A549 (cell line): ENCODE measurements around the gene FGF14.

ENCODE experiments used
- HOXA7 ChIP-seq: fragments of 250-450 bp; sonication (Bioruptor Pico); IDR thresholded peaks from 2 replicates; pipeline ENCODE4 v1.5.0; 2020; ENCODE audit warnings: mild to moderate bottlenecking, moderate library complexity
- HOXB13 ChIP-seq: fragments of 250-450 bp; sonication (Bioruptor Pico); IDR thresholded peaks from 2 replicates; pipeline ENCODE4 v1.5.0; 2020; ENCODE audit warnings: low read depth, mild to moderate bottlenecking, moderate library complexity
- PBX3 ChIP-seq: IDR thresholded peaks from 2 replicates; pipeline ENCODE4 v1.6.1; 2012
- POLR2A ChIP-seq: IDR thresholded peaks from 2 replicates; pipeline ENCODE4 v1.6.1; 2012; ENCODE audit warnings: mild to moderate bottlenecking, low read length
- RAD21 ChIP-seq, 2 experiments: fragments of >200 bp in 1 of 2; sonication (Bioruptor Twin) in 1 of 2; formaldehyde crosslinking in 1 of 2; IDR thresholded peaks in 1 of 2; conservative IDR thresholded peaks in 1 of 2; 2 replicates in 1 of 2; 3 replicates in 1 of 2; pipeline ENCODE4 v1.6.1; 2012 to 2018; ENCODE audit warnings: inconsistent platforms in 1 of 2
- RCOR1 ChIP-seq: fragments of 150-350 bp; IDR thresholded peaks from 2 replicates; pipeline ENCODE4 v1.6.1; 2014; ENCODE audit warnings: antibody characterized with exemption, low read length, low read depth
- SMC3 ChIP-seq: fragments of >200 bp; sonication (Bioruptor Twin); formaldehyde crosslinking; IDR thresholded peaks from 3 replicates; pipeline ENCODE4 v1.6.1; 2018; ENCODE audit warnings: inconsistent platforms
- TF ChIP-seq, protein P1 (sequence below): fragments of >200 bp; sonication (Bioruptor Twin); formaldehyde crosslinking; IDR thresholded peaks from 3 replicates; pipeline ENCODE4 v1.5.1; 2016

GRCh38 chr13:102346769-102347168 is 55.1 kb downstream of the FGF14 start:
- TF ChIP-seq HOXB13 (CRISPR knock-in tag) (no peak), POLR2A (no peak), RCOR1 (no peak), RAD21 (conservative IDR thresholded peaks at IDR 0.05 in 1 of 2, IDR thresholded peaks at IDR 0.05 in 1 of 2) (no peak), HOXA7 (CRISPR knock-in tag) (no peak), PBX3 (no peak), SMC3 (no peak)
- TF ChIP-seq, protein P1, sequence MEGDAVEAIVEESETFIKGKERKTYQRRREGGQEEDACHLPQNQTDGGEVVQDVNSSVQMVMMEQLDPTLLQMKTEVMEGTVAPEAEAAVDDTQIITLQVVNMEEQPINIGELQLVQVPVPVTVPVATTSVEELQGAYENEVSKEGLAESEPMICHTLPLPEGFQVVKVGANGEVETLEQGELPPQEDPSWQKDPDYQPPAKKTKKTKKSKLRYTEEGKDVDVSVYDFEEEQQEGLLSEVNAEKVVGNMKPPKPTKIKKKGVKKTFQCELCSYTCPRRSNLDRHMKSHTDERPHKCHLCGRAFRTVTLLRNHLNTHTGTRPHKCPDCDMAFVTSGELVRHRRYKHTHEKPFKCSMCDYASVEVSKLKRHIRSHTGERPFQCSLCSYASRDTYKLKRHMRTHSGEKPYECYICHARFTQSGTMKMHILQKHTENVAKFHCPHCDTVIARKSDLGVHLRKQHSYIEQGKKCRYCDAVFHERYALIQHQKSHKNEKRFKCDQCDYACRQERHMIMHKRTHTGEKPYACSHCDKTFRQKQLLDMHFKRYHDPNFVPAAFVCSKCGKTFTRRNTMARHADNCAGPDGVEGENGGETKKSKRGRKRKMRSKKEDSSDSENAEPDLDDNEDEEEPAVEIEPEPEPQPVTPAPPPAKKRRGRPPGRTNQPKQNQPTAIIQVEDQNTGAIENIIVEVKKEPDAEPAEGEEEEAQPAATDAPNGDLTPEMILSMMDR = no peak
